Upper lobe of right lung (tissue), 1 donor: ENCODE measurements around the gene ENPP3. TPM values are rescaled to one million over a fixed set of nuclear protein-coding genes. Genes with fewer than 3 reads are reported as not detected.

Experiments used
- ATAC-seq: fragments of 200-7000 bp; cut with Tn5 transposase; one replicate; pipeline ENCODE4 v1.9.1; 2020; ENCODE audit warnings: mild to moderate bottlenecking, moderate library complexity
- DNase-seq: peaks from one replicate; pipeline ENCODE4 v3.0.0-alpha.2; 2020
- H3K27ac ChIP-seq: fragments of 200-600 bp; one replicate; pipeline ENCODE4 v1.8.0; 2022
- H3K27me3 ChIP-seq: fragments of 200-600 bp; one replicate; pipeline ENCODE4 v1.8.0; 2022; ENCODE audit warnings: mild to moderate bottlenecking
- H3K36me3 ChIP-seq: fragments of 200-600 bp; one replicate; pipeline ENCODE4 v1.8.0; 2022
- H3K4me1 ChIP-seq: fragments of 200-600 bp; one replicate; pipeline ENCODE4 v1.8.0; 2022
- H3K4me3 ChIP-seq: fragments of 200-600 bp; one replicate; pipeline ENCODE4 v1.8.0; 2022; ENCODE audit warnings: mild to moderate bottlenecking
- H3K9me3 ChIP-seq: fragments of 200-600 bp; one replicate; pipeline ENCODE4 v1.8.0; 2022
- intact Hi-C: fragments of 100-400 bp; cut with DNase I; formaldehyde crosslinking; loops from one replicate; pipeline ENCODE4 v1.11.0; 2022
- total RNA-seq: library from RNA; stranded (reverse); fragmentation: NEBNext Ultra II Directional; extraction: Animal tissue kit (Norgen Biotek cat#: 25700); gene quantifications from one replicate; pipeline ENCODE4 v1.2.1, GENCODE V29; 2021
- TF ChIP-seq, protein P1 (sequence below): fragments of 200-600 bp; IDR thresholded peaks from one replicate; pipeline ENCODE4 v1.8.0; 2022; ENCODE audit warnings: antibody characterized with exemption
- donor health status: DM: no; HTN: yes; CAD: no; lungs with severe emphysema.

The ENPP3 gene
- total RNA-seq, 1 donor from 2014 or later = 0.87 TPM

DNA sequence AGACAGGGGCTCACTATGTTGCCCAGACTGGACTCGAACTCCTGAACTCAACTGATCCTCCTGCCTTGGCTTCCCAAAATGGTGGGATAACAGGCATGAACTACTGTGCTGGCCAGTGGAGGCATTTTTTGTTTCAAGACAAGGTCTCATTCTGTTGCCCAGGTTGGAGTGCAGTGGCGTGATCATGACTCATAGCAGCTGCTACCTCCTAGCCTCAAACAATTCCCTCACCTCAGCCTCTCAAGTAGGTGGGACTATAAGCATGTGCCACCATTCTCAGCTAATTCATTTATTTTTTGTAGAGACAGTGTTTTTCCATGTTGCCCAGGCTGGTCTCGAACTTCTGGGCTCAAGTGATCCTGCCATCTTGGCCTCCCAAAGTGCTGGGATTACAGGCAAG lies 17.2 kb downstream of the ENPP3 start:
- ATAC-seq = no peak
- DNase-seq = no peak
- intact Hi-C loops = no loop called here

DNA sequence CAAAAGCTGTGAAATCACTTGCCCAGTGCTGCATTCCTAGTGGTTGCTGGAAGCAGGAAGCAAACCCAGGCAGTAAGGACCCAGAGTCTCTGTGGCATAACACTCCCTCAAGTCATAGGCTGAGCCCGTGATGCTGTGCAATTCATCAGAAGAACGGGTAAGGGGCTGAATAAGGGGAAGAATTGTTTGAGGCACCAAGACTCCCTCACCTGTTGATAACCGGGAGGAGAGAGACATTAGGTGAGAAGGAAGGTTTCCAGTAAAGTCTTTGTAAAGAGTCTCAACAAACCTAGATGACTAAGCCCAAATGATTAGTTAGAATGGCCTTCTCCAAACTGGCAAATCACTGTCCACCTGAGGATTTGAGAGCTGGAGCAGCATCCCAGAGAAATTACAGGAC lies 18.3 kb downstream of the ENPP3 start:
- DNase-seq (no peak), ATAC-seq (no peak)
- TF ChIP-seq, protein P1, sequence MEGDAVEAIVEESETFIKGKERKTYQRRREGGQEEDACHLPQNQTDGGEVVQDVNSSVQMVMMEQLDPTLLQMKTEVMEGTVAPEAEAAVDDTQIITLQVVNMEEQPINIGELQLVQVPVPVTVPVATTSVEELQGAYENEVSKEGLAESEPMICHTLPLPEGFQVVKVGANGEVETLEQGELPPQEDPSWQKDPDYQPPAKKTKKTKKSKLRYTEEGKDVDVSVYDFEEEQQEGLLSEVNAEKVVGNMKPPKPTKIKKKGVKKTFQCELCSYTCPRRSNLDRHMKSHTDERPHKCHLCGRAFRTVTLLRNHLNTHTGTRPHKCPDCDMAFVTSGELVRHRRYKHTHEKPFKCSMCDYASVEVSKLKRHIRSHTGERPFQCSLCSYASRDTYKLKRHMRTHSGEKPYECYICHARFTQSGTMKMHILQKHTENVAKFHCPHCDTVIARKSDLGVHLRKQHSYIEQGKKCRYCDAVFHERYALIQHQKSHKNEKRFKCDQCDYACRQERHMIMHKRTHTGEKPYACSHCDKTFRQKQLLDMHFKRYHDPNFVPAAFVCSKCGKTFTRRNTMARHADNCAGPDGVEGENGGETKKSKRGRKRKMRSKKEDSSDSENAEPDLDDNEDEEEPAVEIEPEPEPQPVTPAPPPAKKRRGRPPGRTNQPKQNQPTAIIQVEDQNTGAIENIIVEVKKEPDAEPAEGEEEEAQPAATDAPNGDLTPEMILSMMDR = no peak
- no peaks in the 10 kb centered on the region for H3K36me3 ChIP-seq
- no peaks in the 10 kb centered on the region for H3K9me3 ChIP-seq
- no peak overlapping the region for H3K27ac ChIP-seq
- intact Hi-C loops = no loop called here
- no peaks in the 10 kb centered on the region for H3K4me1 ChIP-seq
- no peaks in the 10 kb centered on the region for H3K27me3 ChIP-seq
- no peak overlapping the region for H3K4me3 ChIP-seq

More for the DNA sequence above, 17.2 kb downstream of the ENPP3 start:
- no peaks in the 10 kb centered on the region for H3K27me3 ChIP-seq
- H3K36me3 ChIP-seq = no peaks in the 10 kb centered on the region
- H3K4me1 ChIP-seq = no peaks in the 10 kb centered on the region
- H3K27ac ChIP-seq = no peak overlapping the region
- no peaks in the 10 kb centered on the region for H3K9me3 ChIP-seq
- H3K4me3 ChIP-seq = no peak overlapping the region
- TF ChIP-seq, protein P1 = no peak

DNA sequence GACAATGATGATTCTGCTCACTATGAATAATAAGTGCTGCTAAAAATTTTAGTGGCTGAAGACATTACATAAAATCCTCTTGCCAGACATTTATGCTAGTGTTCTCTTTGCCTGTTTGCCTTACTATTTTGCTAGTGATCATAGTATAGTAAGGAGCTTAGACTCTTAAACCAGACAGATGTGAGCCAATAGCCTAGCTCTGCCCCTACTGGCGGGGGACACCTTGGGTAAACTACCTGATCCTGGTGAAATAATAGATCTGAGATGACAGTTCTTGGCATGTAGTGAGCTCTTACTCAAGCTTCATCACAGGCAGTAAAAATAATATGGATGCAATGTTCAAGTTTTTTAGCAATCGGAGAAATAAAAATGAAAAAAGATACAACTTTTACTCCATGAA lies 18.8 kb downstream of the ENPP3 start:
- intact Hi-C loops = no loop called here
- ATAC-seq = no peak
- Histone ChIP-seq H3K4me1 (no peaks in the 10 kb centered on the region), H3K4me3 (no peak overlapping the region), H3K27me3 (no peaks in the 10 kb centered on the region), H3K9me3 (no peaks in the 10 kb centered on the region), H3K36me3 (no peaks in the 10 kb centered on the region), H3K27ac (no peak overlapping the region)
- DNase-seq = no peak
- TF ChIP-seq, protein P1 = no peak

DNA sequence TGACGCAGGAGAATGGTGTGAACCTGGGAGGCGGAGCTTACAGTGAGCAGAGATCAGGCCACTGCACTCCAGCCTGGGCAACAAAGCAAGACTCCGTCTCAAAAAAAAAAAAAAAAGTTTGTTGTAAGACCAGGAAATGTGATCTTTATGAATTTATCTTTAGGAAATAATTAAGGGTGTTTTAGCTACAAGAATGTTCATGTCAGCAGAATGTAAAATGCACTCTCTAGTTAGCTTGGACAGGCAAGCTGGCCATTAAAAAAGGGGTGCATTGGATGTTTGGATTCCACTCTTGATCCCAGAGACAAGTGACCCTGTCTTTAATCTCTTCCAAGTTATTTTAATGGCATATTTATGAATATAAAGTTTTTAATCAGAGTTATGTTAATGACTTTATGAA lies 19.6 kb downstream of the ENPP3 start:
- Histone ChIP-seq H3K27me3 (no peaks in the 10 kb centered on the region), H3K4me1 (no peaks in the 10 kb centered on the region), H3K4me3 (no peak overlapping the region), H3K27ac (no peak overlapping the region), H3K9me3 (no peaks in the 10 kb centered on the region), H3K36me3 (no peaks in the 10 kb centered on the region)
- TF ChIP-seq, protein P1 = no peak
- intact Hi-C loops = no loop called here
- DNase-seq = no peak
- no peak for ATAC-seq

DNA sequence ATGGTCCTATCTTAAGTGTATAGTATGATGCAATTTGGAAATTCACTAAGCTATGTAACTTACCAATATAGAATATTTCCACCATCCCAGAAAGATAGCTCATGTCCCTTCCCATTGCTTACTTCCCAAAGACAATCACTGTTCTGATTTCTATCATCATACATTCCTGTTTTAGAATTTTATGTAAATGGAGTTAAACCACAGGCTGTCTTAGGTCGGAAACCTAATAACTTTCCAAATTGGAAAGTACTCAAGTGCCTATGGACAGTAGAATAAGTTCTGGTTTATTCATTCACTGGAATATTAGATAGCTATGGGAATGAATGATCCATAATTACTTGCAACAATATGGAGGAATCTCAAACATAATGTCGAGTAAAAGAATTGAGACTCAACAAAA lies 20.1 kb downstream of the ENPP3 start:
- ATAC-seq (no peak), DNase-seq (no peak)
- Histone ChIP-seq H3K27me3 (no peaks in the 10 kb centered on the region), H3K4me3 (no peak overlapping the region), H3K4me1 (no peaks in the 10 kb centered on the region), H3K36me3 (no peaks in the 10 kb centered on the region), H3K27ac (no peak overlapping the region), H3K9me3 (no peaks in the 10 kb centered on the region)
- intact Hi-C loops = no loop called here
- TF ChIP-seq, protein P1 = no peak

DNA sequence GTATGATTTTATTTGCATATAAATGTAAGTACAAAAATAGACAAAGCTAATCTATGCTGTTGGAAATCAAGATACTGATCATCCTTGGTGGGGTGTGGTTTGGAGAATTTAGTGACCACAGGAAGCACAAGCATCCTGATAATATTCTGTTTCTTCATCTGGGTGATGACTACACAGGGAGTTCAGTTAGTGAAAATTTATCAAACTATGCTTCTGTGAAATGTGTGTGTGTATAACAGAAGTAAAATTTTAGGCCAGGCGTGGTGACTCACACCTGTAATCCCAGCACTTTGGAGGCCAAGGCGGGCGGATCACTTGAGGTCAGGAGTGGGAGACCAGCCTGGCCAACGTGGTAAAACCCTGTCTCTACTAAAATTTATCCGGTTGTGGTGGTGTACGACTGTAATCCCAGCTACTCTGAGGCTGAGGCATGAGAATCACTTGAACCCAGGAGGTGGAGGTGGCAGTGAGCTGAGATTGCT lies 20.6 kb downstream of the ENPP3 start:
- TF ChIP-seq, protein P1 = no peak
- intact Hi-C loops = no loop called here

More for the DNA sequence above, 20.6 kb downstream of the ENPP3 start:
- Histone ChIP-seq H3K4me3 (no peak overlapping the region), H3K9me3 (no peaks in the 10 kb centered on the region), H3K27ac (no peak overlapping the region), H3K4me1 (no peaks in the 10 kb centered on the region), H3K27me3 (no peaks in the 10 kb centered on the region), H3K36me3 (no peaks in the 10 kb centered on the region)
- no peak for ATAC-seq
- DNase-seq = no peak
